GM18499 (cell line): ENCODE measurements around the gene DPP10.

ENCODE experiments used
- ATAC-seq: cut with Tn5 transposase; IDR thresholded peaks from one replicate; pipeline ENCODE4 v1.9.1; 2021; ENCODE audit warnings: moderate number of reproducible peaks; ENCODE audit not compliant: insufficient read depth, unreplicated experiment

The DPP10 gene

GRCh38 chr2:115596659-115597375, 1154.4 kb downstream of the DPP10 start:
- no peak for ATAC-seq

DNA sequence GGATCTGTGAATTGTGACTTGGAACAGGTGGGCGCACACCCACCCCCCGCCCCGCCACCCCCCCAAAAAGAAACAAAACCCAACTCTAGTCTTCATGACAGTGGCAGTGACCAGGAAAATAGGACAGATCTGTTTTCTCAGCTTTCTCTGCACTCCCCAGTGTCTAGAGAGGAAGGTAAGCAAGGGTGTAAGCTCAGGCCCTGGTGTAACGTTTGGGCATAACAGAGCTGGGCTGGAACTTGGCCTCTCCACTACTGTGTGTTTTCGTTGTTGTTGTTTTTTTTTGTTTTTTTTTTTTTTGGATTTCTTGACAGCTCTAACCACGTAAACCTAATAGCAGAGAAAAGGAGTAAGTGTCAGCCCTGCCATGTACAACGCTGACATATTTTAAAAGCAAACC, 1160.8 kb downstream of the DPP10 start:
- no peak for ATAC-seq

DNA sequence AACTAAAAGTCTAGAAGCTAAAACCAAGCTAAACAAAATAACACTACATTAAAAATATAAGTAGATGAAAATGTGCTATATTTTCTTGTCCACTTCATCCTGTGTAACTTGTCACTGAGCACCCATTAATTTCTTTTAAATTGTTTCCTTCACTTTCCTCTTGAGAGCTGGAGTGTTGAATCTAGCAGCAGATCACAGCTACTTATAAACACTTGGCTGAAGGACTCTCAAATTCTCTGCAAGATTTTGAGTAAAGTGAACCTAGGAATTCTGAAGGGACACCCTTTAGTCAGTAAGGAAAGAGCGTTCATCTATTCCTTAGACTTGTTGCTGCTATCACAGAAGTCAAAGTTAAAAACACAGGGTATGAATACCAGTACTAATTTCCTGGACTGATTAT, 1163.9 kb downstream of the DPP10 start:
- no peak for ATAC-seq

DNA sequence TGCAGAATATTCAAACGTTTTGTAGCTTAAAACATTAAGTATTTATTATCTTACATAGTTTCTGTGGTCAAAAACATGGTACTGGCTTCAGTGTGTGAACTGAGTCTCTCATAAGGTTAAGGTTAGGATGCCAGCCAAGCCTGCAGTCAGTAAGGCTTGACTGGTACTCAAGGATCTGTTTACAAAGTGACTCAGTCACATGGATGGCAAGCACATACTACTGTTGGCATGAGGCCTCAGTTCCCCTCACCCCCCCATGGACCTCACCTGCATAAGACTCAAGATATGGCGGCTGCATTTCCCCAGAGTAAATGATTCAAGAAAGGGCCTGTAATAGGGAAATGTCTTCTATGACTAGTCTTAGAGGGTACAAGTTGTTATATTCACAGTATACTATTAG, 1167.5 kb downstream of the DPP10 start:
- ATAC-seq, result no peak

- no peak for ATAC-seq
These were observed 1168.4 kb downstream of the DPP10 start for GRCh38 chr2:115610888-115611287.

DNA sequence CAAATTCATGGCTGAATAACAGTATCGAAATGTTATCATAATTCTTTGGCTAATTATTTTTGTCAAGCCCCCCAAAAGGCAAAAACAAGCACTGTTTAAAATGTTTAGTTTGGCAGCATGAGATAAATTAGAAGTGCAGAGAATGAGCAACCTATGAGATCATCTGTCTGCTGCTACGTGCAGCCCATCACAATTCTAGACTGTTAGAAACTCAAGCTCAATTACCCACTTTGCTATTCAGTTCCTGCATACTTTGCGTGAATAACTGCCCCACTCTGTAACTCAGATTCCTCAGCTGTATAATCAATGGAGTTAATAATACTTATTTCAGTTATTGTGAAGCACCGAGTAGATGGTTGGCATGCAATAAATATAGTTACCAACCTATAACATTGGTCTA, 1181.9 kb downstream of the DPP10 start:
- ATAC-seq, result no peak

GRCh38 chr2:115634578-115634977, 1192.1 kb downstream of the DPP10 start:
- ATAC-seq, result no peak

DNA sequence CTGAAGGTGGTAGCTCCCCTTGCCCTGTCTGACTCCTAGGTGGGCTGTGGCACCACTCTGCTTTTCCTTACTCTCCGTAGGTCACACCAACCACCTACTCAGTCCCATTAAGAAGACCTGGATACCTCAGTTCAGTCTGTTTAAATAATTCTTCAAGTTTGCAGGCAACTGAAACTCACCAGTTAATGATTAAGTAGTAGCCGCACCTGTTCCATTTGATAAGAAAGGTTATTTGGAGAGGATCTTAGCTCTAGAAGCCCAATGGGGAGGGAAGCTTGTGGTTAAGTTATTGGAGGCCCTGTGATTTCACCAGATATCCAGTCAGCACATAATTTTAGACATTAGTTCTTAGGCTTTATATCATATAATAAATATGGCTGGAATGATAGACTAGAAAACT, 1193.0 kb downstream of the DPP10 start:
- ATAC-seq, result no peak

DNA sequence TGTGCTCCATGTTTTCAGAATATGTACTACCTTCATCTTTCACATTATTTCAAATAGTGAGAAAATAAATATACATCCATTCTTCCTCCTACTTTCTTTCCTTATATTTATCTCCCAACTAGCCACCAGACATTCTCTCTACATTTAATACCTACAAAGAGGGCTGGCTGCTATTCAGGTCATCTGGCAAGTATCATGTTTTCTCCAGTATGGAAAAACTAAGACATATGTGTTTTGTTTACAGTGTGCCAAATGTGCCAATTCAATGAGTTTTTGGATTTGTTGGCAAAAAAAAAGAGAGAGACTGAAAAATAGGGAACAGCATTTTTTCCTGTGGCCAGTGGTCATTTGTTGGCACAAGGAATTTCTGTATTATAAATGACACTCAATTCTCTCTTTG, 1207.3 kb downstream of the DPP10 start:
- ATAC-seq, result no peak

DNA sequence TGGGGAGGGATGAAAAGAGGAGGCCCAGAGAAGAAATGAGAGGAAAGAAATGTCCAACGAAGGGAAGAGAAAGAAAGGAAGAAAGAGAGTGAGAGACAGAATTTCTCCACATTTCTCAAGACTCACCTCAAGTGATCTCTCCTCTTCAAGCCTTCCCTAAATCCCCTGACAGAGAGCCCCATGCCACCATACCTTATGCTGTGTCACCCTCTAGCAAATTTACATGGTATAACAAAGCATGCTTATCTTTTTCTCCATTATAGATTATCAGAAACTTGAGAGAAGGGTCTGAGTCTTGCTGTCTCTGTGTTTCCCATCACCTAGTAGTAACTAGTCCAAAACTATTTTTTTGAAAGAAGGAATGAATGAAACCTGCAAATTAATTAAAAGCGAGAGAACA, 1208.4 kb downstream of the DPP10 start:
- ATAC-seq, result no peak

DNA sequence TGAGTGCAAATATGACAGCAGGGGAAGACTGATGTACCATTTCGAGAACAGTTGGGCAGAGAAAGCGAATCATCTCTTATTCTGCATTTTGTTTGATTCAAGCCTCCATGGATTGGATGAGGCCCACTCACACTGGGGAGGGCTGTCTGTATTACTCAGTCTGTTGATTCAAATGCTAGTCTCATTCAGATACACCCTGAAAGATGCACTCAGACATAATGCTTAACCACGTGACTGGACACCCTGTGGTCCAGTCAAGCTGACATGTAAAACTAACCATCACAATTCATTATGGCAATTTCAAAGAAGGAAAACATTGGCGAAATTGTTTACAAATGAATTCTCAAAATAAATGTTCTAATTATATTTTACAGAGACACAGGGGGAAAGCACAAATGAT, 1210.2 kb downstream of the DPP10 start:
- no peak for ATAC-seq

DNA sequence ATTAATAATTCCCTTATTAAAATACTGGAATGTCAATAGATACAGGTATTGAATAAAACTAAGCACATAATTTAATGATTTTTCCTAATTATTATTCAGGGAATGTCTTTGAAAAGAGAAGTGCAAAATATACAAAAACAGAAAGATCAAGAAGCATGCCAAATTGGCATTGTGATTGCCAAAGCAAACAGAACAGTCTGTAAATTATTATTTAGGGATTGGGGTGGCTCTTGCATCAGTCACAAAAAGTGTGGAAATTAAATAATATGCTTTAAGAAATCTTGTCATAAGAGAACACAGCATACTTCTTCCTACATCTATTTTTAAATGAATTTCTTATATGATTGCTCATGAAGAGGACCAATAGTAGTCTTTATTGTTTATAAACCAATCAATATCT, 1211.9 kb downstream of the DPP10 start:
- no peak for ATAC-seq

DNA sequence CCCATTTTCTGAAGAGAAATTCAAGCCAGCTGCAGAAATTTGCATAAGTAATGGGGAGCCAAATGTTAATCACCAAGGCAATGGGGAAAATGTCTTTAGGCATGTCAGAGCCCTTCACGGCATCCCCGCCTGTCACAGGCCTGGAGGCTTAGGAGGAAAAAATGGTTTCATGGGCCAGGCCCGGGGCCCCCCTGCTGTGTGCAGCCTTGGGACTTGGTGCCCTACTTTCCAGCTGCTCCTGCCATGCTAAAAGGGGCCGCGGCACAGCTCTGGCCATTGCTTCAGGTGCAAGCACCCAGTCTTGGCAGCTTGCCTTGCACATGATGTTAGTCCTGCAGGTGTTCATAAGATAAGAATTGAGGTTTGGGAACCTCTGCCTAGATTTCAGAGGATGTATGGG, 1235.7 kb downstream of the DPP10 start:
- no peak for ATAC-seq

GRCh38 chr2:115684345-115684744, 1241.9 kb downstream of the DPP10 start:
- ATAC-seq, result no peak

DNA sequence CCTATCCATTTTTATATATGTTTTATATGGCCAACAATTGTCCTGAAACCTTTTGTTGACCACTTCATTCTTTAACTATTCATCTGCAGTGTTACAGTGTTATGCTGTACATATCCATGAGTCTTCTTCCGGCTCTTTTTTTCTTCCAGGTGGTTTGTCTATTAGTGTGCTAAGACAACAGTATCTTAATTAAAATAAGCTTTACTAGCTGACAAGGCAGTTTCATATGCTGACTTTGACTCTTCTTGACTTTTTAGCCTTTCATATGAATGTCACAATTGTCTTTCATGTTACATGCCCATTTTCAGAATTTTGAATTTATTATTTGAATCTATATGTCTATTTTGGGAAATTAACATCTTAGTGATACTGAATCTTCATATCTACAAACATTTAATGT, 1249.0 kb downstream of the DPP10 start:
- ATAC-seq, result no peak

DNA sequence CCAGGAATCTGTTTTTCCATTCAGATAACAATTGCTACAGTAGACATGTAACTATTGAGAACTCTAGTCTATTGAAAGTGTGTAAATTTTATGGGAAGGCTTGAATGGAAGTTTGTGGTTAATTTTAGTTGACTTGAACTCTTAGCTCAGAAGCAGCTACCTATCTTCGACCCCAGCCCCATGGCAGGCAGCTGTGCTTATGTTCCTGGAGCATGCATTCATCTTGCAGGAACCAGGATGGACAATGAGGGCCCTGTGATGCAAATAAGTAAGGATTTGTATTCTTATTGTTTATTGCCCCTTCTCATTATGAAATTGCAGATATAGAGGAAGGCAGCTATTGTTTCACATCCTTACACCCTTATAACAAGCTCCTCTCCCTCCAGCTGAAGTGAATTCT, 1252.2 kb downstream of the DPP10 start:
- no peak for ATAC-seq

DNA sequence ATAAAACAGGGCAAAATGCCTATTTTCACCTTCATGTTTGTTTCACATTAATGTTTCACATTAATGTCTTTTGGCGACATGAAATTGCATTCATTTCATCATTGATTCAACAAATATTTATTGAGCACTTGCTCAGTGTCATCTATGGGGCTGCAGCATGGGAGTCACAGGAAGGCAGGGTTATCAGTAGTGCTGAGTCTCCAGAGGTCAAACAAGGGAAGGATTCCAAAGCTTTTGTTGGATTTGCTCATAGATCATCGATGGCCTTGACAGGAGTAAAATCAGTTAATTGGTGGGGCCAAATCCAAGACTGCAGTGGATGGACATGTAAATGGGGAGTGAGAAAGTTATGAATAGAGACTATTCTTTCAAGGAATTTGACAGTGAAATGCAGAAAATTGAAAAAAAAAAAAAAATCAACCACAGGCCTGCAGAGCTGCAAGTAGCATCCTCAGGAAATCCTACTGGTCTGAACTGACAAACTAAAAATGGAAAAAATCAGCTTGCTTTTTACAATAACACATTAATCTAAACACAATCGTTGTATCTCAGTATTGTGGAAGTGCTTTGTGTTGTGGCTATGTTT, 1290.8 kb downstream of the DPP10 start:
- no peak for ATAC-seq

DNA sequence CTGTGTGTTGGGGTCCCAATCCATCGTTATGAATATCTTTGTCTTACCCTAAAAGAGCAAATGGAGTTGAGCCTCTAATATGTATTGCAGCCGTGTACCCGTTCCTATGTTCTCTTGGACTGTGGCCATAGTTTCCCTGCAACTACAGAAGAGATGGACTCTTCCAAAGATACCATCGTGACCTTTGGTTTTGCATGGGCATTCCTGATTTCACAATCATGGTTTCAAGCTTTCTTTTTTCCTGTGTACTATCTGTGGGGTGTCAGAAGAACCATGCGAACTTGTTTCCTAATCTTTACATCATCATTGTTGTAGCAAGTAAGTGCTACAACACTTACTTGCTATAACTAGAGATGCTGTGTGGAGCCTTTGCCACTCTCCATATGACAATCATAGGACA, 1295.7 kb downstream of the DPP10 start:
- ATAC-seq, result no peak

DNA sequence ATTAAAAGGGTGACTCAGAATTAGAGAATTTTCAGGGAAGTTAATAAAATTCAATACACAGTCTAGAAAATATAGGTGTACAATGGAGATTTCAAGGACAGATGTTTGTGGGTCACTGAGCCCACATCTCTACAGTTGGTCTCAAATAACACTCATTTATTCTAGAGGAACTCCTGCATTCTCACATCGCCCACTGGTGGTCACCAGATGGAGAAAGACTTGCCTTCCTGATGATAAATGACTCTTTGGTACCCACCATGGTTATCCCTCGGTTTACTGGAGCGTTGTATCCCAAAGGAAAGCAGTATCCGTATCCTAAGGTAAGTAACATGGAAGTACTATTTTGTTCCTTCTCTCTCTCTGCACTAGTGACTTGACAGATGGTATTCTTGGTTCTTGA, 1297.1 kb downstream of the DPP10 start:
- ATAC-seq, result no peak

DNA sequence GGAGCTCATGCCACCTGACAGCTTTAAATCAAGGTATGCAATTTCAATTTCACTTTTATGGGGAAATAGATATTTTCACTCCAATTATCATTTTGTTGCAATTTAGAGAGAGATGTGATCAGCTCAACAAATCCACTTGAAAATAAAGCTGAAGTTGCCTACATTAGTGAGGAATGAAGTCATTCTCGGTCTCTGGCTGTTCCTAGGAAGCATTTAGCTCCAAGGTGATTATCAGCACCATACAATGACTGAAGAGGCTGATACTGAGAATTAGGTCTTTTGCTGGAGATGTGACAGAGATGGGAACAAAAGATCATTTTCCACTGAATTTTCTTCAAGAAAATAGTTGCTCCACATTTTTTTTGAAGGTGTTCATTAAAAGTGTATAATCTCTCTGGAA, 1303.7 kb downstream of the DPP10 start:
- no peak for ATAC-seq

DNA sequence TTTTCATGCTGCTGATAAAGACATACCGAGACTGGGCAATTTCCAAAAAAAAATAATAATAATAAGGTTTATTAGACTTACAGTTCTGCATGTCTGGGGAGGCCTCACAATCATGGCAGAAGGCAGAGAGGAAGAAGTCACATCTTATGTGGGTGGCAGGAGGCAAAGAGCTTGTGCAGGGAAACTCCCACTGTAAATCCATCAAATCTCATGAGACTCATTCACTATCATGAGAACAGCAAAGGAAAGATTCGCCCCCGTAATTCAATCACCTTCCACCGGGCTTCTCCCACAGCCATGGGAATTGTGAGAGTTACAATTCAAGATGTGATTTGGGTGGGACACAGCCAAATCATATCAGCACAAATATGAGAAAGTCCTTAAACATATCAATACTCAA, 1314.8 kb downstream of the DPP10 start:
- ATAC-seq, result no peak

GRCh38 chr2:115763601-115764000, 1321.2 kb downstream of the DPP10 start:
- no peak for ATAC-seq
